Stimulated activated CD4-positive, alpha-beta T cell treated with anti-CD3 and anti-CD28 coated beads, Interleukin-1b, Interleukin-23, amount 100 ng/mL, for 24 hours (primary cell): ENCODE results near the gene KRTAP12-1.

Experiments used
- DNase-seq, 4 experiments: peaks; one replicate each; pipeline ENCODE4 v3.0.0-alpha.2; 2020; ENCODE audit warnings: low read depth in 4 of 4, low spot score in 1 of 4

The KRTAP12-1 gene, protein sequence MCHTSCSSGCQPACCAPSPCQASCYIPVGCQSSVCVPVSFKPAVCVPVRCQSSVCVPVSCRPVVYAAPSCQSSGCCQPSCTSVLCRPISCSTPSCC

DNA sequence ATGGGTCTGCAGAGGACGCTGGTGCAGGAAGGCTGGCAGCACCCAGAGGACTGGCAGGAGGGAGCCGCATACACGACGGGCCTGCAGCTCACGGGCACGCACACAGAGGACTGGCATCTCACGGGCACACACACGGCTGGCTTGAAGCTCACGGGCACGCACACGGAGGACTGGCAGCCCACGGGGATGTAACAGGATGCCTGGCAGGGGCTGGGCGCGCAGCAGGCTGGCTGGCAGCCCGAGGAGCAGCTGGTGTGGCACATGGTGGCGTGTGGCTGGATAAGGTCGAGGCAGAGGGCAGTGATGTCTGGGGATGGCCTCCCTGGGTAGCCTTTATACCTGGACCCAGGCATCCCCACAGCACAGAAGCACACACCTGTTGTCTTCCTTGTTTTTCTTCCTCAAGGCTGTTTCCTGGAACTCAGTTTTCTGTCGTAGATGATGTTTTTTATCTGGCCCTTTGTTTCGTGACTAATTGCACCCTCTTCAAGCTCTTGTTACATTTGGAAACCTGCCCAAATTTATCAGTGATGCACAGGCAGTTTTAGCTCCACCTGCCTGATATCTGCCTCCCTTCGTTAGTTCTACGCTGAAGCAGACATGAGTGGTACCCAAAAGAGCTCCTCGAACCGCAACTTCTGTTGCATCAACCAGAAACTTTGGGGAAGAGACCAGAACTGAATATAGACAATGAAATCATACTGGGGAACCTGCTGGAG, at the start of gene KRTAP12-1:
Gene KRTAP12-1, minus strand, starts transcription at position 303 of the 719 bp plus-strand sequence. Its CDS starts 40 bp downstream, at position 263.
- DNase-seq: no peak

DNA sequence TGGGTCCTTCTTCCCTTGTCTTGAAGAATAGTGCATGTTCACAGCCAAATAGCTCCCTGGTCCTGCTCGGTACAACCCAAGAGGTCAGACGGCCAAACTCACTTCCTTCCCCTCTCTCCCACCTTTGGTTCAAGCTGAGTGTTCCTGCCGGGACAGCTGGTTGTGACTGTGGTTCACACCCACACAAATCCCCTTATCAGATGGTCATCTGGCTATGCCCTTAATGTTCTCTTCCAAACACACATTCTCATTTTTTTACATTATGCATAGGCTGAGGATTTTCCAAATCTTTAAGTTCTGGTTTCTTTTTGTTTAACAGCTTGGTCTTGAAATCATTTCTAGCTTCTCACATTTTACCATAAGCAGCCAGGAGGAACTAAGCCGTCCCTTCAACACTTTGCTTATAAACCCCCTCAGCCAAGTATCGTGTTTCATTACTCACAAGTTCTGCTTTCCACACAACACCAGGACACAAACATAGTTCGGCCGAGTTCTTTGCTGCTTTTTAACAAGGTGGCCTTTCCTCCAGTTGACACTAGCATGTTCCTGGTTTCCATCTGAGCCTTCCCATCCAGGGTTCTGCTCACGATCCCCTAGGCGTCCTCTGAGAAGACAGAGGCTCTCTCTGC, 49.1 kb upstream of the KRTAP12-1 start:
- DNase-seq: no peak

GRCh38 chr21:44730028-44730395, 48.0 kb upstream of the KRTAP12-1 start:
- DNase-seq: no peak

- no peak for DNase-seq
Measured at GRCh38 chr21:44729336-44730027, 47.5 kb upstream of the KRTAP12-1 start.

GRCh38 chr21:44728716-44729115, 46.8 kb upstream of the KRTAP12-1 start:
- DNase-seq: no peak

- DNase-seq: no peak
Measured at GRCh38 chr21:44727757-44728156, 45.8 kb upstream of the KRTAP12-1 start.

GRCh38 chr21:44727321-44727720, 45.4 kb upstream of the KRTAP12-1 start:
- DNase-seq: no peak

DNA sequence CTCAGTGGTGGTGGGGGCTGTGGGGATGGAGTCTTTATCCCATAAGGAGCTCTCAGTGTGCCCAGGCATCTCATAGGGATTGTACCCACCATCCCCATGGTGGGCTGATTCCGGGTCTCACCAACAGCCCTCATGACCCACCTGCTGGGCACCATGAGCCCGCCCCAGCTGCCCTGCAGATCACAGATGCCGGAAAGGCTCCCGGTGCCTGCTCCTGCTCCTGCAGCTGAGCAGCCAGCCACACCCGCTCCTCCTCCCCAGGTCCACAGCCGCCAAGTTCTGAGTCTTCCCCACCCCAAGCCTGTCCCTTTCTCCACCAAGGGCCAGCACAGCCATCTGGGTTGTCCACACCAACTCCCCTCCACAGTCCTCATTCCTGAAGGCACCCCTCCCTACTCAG, 44.9 kb upstream of the KRTAP12-1 start:
- no peak for DNase-seq

- no peak for DNase-seq
Measured at GRCh38 chr21:44724926-44725325, 43.0 kb upstream of the KRTAP12-1 start.

DNA sequence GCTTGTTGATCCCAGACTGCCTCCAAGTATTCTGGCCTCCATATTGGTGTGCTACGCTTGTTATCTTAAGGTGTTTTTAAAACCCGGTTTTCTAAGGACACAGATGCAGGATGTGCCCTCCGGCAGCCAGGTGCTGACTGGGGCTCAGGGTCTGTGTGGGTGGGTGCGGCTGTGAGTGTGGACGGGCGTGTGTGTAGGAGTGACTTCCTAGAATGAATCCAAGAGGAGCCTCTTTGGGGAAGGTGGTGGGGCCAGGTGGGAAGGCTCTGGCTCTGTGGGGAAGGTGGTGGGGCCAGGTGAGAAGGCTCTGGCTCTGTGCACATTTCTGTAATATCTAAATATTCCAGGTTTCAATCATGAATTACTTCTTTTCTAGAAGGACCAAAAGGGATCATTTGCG, 42.2 kb upstream of the KRTAP12-1 start:
- no peak for DNase-seq

DNA sequence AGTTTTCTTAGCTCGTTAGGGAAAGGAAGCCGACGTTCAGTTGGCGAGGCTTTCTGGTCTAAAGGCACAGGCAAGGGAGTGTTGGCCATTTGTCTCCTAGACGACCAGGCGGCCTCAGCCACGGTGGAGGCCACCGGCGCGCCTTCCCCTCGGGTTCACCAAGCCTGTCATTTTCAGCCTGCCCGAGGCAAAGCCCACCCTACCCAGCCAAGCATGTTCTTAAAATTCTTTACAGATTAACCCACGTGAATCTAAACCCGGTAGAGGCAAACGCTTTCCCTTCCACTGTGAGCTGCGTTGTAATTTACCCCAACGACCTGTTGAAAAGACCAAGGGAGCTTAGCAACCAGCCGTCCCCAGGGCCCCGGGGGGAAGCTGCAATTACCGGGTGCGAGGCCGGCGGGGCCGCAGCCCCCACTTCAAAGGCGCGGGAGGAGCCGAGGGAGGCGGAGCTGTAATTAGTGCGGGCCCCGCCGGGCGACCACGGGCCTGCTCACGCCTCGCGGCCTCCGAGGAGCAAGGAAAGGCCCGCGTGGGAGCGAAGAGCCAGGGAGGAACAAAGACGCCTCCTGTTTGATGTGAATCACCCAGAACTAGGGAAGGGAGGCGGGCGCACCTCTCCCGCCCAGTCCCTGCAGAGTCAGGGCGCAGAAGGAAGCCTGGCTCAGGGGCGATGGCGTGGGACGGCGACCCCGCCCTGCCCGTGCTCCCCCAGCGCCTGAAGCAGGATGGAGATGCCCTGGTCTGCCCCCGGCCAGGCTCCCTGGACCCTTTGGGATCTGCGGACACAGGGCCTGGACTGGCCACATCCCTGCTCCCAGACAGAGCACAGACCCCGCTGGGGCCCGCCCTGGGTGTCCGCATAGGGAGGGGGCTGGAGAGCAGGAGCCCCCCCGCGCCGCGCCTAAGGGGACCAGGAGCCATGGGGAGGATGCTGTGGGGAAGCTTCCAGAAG, 41.5 kb upstream of the KRTAP12-1 start:
- no peak for DNase-seq

GRCh38 chr21:44722731-44723130, 40.8 kb upstream of the KRTAP12-1 start:
- DNase-seq: no peak

GRCh38 chr21:44720170-44720569, 38.2 kb upstream of the KRTAP12-1 start:
- no peak for DNase-seq

GRCh38 chr21:44718571-44718970, 36.6 kb upstream of the KRTAP12-1 start:
- no peak for DNase-seq

DNA sequence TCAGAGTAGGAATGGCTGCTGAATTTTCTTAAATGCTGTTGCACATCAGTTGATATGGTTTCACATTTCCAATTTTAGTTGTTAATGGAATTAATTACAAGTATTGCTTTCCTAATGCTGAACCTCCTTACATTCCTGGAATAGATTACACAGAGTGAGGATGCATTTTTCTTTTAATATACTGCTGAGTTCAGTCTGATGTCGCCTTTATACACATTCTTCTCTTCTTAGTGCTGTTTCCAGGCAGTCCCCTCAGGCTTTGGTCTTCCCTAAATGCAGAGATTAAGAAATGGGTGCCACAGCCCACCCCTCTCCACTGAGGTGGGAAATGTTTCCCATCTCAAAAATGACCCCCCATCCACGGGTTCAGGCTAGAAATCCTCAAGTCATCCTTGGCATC, 36.1 kb upstream of the KRTAP12-1 start:
- DNase-seq: no peak

DNA sequence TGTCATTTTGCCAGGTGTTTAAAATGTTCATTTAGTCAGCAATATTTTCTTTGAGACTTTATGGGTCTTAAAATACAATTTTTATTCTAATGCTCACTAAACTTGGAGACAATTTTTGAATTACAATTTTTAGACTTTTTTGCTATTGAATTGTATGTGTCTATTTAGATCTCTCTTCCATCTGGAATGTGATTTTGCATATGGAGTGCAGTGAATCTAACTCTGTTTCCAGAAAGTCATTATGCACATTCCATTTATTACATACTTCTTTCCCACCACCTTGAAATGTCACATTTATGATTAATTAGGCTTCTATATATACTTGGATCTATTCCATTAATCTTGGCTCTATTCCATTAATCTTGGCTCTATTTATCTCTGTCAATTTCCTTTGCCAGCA, 35.0 kb upstream of the KRTAP12-1 start:
- DNase-seq: no peak

DNA sequence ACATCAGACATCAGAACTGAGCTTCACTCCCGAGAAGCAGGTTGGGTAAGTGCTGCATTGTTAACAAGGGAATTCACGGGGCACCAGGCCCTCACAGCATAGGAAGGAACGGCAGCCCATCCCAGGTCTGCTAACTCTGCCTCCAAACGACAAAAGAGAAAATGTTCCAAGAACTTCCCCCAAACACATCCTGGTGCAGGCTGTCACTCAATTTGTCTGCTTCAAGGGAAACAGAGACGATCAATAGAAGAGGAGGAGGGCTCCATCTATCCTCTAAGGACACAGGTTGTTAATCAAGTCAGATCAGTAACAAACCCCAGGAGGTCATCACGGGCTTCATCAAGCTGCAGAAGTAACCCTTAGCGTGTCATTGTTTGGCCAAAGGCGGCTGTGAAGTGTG, 32.9 kb upstream of the KRTAP12-1 start:
- no peak for DNase-seq

- DNase-seq: no peak
Measured at GRCh38 chr21:44713846-44714245, 31.9 kb upstream of the KRTAP12-1 start.

DNA sequence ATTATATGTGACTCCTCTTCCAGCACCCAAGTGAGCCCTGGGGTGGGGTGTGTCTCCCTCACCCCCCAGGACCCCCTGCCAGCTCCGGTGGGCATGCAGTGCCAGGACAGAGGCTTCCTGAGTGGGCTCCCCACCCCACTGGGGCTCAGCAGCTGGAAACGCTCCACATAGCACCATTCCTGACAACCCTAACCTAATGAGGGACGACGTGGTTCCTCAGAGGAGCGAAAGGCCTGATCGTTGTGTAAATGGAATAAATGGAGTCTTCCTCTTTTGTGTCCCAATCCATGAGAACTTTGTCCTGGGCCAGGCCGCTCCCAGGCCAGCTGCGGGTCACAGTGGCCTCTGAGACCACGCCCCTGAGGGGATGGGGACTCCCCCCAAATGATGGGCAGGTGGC, 31.2 kb upstream of the KRTAP12-1 start:
- no peak for DNase-seq

- DNase-seq: no peak
Measured at GRCh38 chr21:44712203-44713028, 30.5 kb upstream of the KRTAP12-1 start.
